Measurements from ENCODE around the gene FCAMR.
"Not testable (repeated sequence)": the region's sequence is repeated elsewhere in the genome, so short reads cannot be mapped to it uniquely, and the experiment has no call there.

FCAMR gene

GRCh38 chr1:206925106-206925736 lies 45.0 kb downstream of the FCAMR start:
- DNase-seq (ENCODE audit: low read depth, low spot score): no peak
- in situ Hi-C loops (cut with HindIII; ENCODE audit: low sequenced_read_pairs): no loop called here

GRCh38 chr1:206924592-206925105 lies 45.6 kb downstream of the FCAMR start:
- H3K4me3 ChIP-seq (ENCODE audit: low read depth, low read length): no peak overlapping the region
- in situ Hi-C loops (cut with HindIII; ENCODE audit: low sequenced_read_pairs): no loop called here
- TF ChIP-seq CTCF (IDR thresholded peaks at IDR 0.05; ENCODE audit: low read depth, low read length): no peak
- no peak for DNase-seq (ENCODE audit: low read depth, low spot score)

More at GRCh38 chr1:206925106-206925736, 45.0 kb downstream of the FCAMR start:
- no peak for TF ChIP-seq CTCF (IDR thresholded peaks at IDR 0.05; ENCODE audit: low read depth, low read length)
- H3K4me3 ChIP-seq (ENCODE audit: low read depth, low read length): no peak overlapping the region

GRCh38 chr1:206923961-206924557 lies 46.2 kb downstream of the FCAMR start:
- DNase-seq (ENCODE audit: low read depth, low spot score): not testable (repeated sequence)

GRCh38 chr1:206923009-206923960 lies 47.0 kb downstream of the FCAMR start:
- DNase-seq (ENCODE audit: low read depth, low spot score): no peak
- no peak for TF ChIP-seq CTCF (IDR thresholded peaks at IDR 0.05; ENCODE audit: low read depth, low read length)
- no peak overlapping the region for H3K4me3 ChIP-seq (ENCODE audit: low read depth, low read length)
- in situ Hi-C loops (cut with HindIII; ENCODE audit: low sequenced_read_pairs): no loop called here

More at GRCh38 chr1:206923961-206924557, 46.2 kb downstream of the FCAMR start:
- in situ Hi-C loops (cut with HindIII; ENCODE audit: low sequenced_read_pairs); H3K4me3 ChIP-seq (ENCODE audit: low read depth, low read length): not testable (repeated sequence)

- DNase-seq (ENCODE audit: low read depth, low spot score): no peak
- TF ChIP-seq CTCF (IDR thresholded peaks at IDR 0.05; ENCODE audit: low read depth, low read length): no peak
- in situ Hi-C loops (cut with HindIII; ENCODE audit: low sequenced_read_pairs): no loop called here
- H3K4me3 ChIP-seq (ENCODE audit: low read depth, low read length): no peak overlapping the region
These were observed 47.7 kb downstream of the FCAMR start for GRCh38 chr1:206922524-206922923.

- no peak for DNase-seq (ENCODE audit: low read depth, low spot score)
- no peak for TF ChIP-seq CTCF (IDR thresholded peaks at IDR 0.05; ENCODE audit: low read depth, low read length)
- in situ Hi-C loops (cut with HindIII; ENCODE audit: low sequenced_read_pairs): no loop called here
- no peak within 1 kb of the TSS for H3K4me3 ChIP-seq (ENCODE audit: low read depth, low read length)
These were observed 48.4 kb downstream of the FCAMR start, which contains the start of gene FCMR for GRCh38 chr1:206921772-206922265. TSS of gene FCMR (minus strand) at chr1:206921941. CDS start at chr1:206921854, 87 bp downstream.
